Loucy (cell line): ENCODE data around the gene GJA10.

ENCODE experiments used
- H2AFZ ChIP-seq: fragments of 200-600 bp; sonication (generic); 2 replicates; pipeline ENCODE4 v1.6.0; 2016; ENCODE audit warnings: antibody characterized with exemption, mild to moderate bottlenecking, low read length, moderate library complexity
- H3F3A ChIP-seq: fragments of 200-600 bp; 2 replicates; pipeline ENCODE4 v1.6.0; 2016; ENCODE audit warnings: antibody characterized with exemption, low read depth, mild to moderate bottlenecking
- H3K27me3 ChIP-seq: fragments of 200-600 bp; sonication (generic); 2 replicates; pipeline ENCODE4 v1.6.1; 2014; ENCODE audit warnings: low read length, mild to moderate bottlenecking; ENCODE audit not compliant: insufficient read depth, poor library complexity, severe bottlenecking
- H3K36me3 ChIP-seq: fragments of 200-600 bp; sonication (generic); 2 replicates; pipeline ENCODE4 v1.6.1; 2016; ENCODE audit warnings: low read length; ENCODE audit not compliant: insufficient read depth
- H3K4me1 ChIP-seq: fragments of 200-600 bp; sonication (generic); 2 replicates; pipeline ENCODE4 v1.5.1; 2014; ENCODE audit warnings: low read length, mild to moderate bottlenecking; ENCODE audit not compliant: insufficient read depth, poor library complexity, severe bottlenecking
- H3K4me2 ChIP-seq: fragments of 200-600 bp; sonication (generic); 2 replicates; pipeline ENCODE4 v1.6.0; 2014; ENCODE audit warnings: antibody characterized with exemption, low read length, low read depth, mild to moderate bottlenecking; ENCODE audit not compliant: poor library complexity, severe bottlenecking
- H3K4me3 ChIP-seq: fragments of 200-600 bp; sonication (generic); 2 replicates; pipeline ENCODE4 v1.5.1; 2014; ENCODE audit warnings: low read length, mild to moderate bottlenecking, mixed read lengths; ENCODE audit not compliant: poor library complexity, severe bottlenecking
- H3K79me2 ChIP-seq: fragments of 200-600 bp; sonication (generic); 2 replicates; pipeline ENCODE4 v1.6.1; 2014; ENCODE audit warnings: low read length; ENCODE audit not compliant: insufficient read depth
- H3K9ac ChIP-seq: fragments of 200-600 bp; sonication (generic); 2 replicates; pipeline ENCODE4 v1.6.0; 2014; ENCODE audit warnings: mild to moderate bottlenecking, low read depth, low read length, moderate library complexity; ENCODE audit not compliant: poor library complexity, severe bottlenecking
- H3K9me2 ChIP-seq: fragments of 200-600 bp; sonication (generic); replicated peaks from 2 replicates; pipeline ENCODE4 v1.6.1; 2016; ENCODE audit warnings: low read depth, low read length, mixed read lengths
- H3K9me3 ChIP-seq: fragments of 200-600 bp; sonication (generic); 2 replicates; pipeline ENCODE4 v1.6.1; 2014; ENCODE audit warnings: mild to moderate bottlenecking, antibody characterized with exemption, low read length, low read depth; ENCODE audit not compliant: insufficient read depth
- H4K20me1 ChIP-seq: fragments of 200-600 bp; sonication (generic); 2 replicates; pipeline ENCODE4 v1.6.0; 2014; ENCODE audit warnings: antibody characterized with exemption, low read length, mild to moderate bottlenecking; ENCODE audit not compliant: insufficient read depth, poor library complexity, severe bottlenecking
- EZH2phosphoT487 ChIP-seq: fragments of 200-600 bp; IDR thresholded peaks from 2 replicates; pipeline ENCODE4 v1.6.1; 2018; ENCODE audit warnings: antibody characterized with exemption, mild to moderate bottlenecking, moderate library complexity, borderline replicate concordance
- TF ChIP-seq, protein P1 (sequence below): fragments of 200-600 bp; sonication (generic); conservative IDR thresholded peaks from 2 replicates; pipeline ENCODE4 v1.5.1; 2014; ENCODE audit warnings: mild to moderate bottlenecking, antibody characterized with exemption, low read length

The GJA10 gene

DNA sequence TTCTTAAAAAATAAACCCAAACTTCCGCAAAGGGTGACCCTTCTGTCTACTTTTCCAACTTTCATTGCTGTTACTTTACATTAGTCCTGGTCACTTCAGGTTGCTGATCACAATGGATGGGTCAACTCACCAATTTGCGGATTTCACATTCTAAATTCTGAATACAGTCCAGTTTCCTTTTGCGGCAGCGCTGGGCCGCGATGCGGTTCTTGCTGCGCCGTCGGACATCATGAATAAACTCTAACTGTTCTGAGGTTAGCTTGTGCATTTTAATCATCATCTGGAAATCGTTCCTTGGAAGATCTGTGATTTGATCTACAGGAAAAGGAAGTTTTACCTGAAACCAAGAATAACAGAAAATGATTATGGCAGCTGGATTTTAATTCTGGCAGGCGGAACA, 43.7 kb downstream of the GJA10 start:
- no peaks in the 10 kb centered on the region for H3K27me3 ChIP-seq
- H4K20me1 ChIP-seq: no peaks in the 10 kb centered on the region
- H2AFZ ChIP-seq: no peak overlapping the region
- no peaks in the 10 kb centered on the region for H3K4me1 ChIP-seq
- TF ChIP-seq, protein P1, sequence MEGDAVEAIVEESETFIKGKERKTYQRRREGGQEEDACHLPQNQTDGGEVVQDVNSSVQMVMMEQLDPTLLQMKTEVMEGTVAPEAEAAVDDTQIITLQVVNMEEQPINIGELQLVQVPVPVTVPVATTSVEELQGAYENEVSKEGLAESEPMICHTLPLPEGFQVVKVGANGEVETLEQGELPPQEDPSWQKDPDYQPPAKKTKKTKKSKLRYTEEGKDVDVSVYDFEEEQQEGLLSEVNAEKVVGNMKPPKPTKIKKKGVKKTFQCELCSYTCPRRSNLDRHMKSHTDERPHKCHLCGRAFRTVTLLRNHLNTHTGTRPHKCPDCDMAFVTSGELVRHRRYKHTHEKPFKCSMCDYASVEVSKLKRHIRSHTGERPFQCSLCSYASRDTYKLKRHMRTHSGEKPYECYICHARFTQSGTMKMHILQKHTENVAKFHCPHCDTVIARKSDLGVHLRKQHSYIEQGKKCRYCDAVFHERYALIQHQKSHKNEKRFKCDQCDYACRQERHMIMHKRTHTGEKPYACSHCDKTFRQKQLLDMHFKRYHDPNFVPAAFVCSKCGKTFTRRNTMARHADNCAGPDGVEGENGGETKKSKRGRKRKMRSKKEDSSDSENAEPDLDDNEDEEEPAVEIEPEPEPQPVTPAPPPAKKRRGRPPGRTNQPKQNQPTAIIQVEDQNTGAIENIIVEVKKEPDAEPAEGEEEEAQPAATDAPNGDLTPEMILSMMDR: no peak
- TF ChIP-seq EZH2phosphoT487: no peak
- H3K4me3 ChIP-seq: no peak overlapping the region
- H3K9me2 ChIP-seq: no peaks in the 10 kb centered on the region
- no peak overlapping the region for H3K4me2 ChIP-seq
- no peaks in the 10 kb centered on the region for H3K79me2 ChIP-seq
- no peaks in the 10 kb centered on the region for H3F3A ChIP-seq
- no peak overlapping the region for H3K9ac ChIP-seq
- no peaks in the 10 kb centered on the region for H3K9me3 ChIP-seq
- peaks cover 32% of the 10 kb centered on the region; the same call in 1 of the 2 replicates for H3K36me3 ChIP-seq

DNA sequence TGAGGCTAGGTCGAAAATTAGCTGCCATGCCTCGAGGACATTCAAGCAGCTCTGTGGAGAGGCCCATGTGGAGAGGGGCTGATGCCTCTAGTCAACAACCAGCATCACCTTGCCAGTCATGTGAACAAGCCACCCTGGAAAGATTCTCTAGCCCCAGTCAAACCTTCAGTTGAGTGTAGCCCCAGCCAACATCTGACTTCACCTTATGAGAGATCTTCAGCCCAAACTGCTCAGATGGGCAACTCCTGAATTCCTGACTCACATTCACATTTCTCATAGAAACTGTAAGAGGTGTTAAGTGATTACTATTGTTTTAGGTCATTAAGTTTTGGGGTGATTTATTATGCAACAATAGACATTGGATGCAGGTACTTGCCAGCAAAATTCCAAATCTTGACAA, 44.9 kb downstream of the GJA10 start:
- H3K79me2 ChIP-seq: no peaks in the 10 kb centered on the region
- no peaks in the 10 kb centered on the region for H4K20me1 ChIP-seq
- H3K9me3 ChIP-seq: no peaks in the 10 kb centered on the region
- no peak overlapping the region for H3K4me3 ChIP-seq
- peaks cover 26% of the 10 kb centered on the region; the same call in 1 of the 2 replicates for H3K36me3 ChIP-seq
- H3K9ac ChIP-seq: no peak overlapping the region
- no peaks in the 10 kb centered on the region for H3K4me1 ChIP-seq
- H2AFZ ChIP-seq: no peak overlapping the region
- no peak overlapping the region for H3K4me2 ChIP-seq
- no peaks in the 10 kb centered on the region for H3K27me3 ChIP-seq
- H3F3A ChIP-seq: no peaks in the 10 kb centered on the region
- no peak for TF ChIP-seq EZH2phosphoT487
- TF ChIP-seq, protein P1: no peak
- H3K9me2 ChIP-seq: no peaks in the 10 kb centered on the region

DNA sequence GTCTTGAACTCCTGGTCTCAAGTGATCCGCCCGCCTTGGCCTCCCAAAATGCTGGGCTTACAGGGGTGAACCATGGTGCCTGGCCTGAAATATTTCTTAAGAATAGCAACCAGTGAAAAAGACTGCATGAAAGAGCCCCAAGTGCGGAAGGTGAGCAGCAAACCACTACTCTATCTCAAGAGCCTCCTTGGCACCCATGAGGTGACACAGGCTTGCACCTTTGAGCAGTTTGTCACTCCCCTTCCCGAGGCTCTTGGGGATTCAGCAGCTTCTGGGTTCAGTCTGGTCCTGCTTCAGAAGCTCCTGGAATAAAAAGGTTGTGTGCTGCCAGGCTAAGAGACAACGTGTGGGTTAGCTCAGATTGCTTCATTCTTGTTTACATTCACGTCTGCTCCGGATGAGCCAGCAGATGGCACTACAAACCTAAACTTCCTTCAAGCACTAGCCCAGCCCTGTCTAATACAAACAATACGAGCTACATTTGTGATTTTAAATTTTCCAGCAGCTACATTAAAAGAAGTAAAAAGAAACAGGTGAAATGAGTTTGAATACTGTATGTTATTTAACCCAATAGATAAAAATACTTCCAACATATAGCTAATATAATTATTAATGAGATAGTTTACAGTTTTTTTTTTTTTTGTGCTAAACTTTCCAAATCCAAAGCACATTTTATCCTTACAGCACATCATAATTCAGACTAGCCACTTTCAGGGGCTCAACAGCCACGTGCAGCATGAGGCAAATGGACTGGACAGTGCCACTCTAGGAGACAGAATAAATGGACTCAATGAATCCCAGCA, 46.2 kb downstream of the GJA10 start:
- Histone ChIP-seq H3K27me3 (no peaks in the 10 kb centered on the region), H3K9ac (no peak overlapping the region), H4K20me1 (no peaks in the 10 kb centered on the region), H3K4me1 (no peaks in the 10 kb centered on the region), H3K9me3 (no peaks in the 10 kb centered on the region), H3K36me3 (peaks cover 30% of the 10 kb centered on the region; the same call in 1 of the 2 replicates), H3K9me2 (no peaks in the 10 kb centered on the region), H3F3A (no peaks in the 10 kb centered on the region), H3K4me2 (no peak overlapping the region), H3K79me2 (no peaks in the 10 kb centered on the region), H3K4me3 (no peak overlapping the region), H2AFZ (no peak overlapping the region)
- no peak for TF ChIP-seq EZH2phosphoT487
- TF ChIP-seq, protein P1: peak; percentile 87
